HEK293T (cell line): Measurements from ENCODE around the gene LRRC28.

Experiments
- BHLHE40 ChIP-seq: fragments of 450-650 bp; IDR thresholded peaks from 2 replicates; pipeline ENCODE4 v1.6.1; 2016; ENCODE audit warnings: mild to moderate bottlenecking, moderate library complexity, borderline replicate concordance
- ELF4 ChIP-seq: fragments of 450-650 bp; IDR thresholded peaks from 2 replicates; pipeline ENCODE4 v1.6.1; 2017; ENCODE audit warnings: antibody characterized with exemption
- FOXK2 ChIP-seq: fragments of 450-650 bp; IDR thresholded peaks from 2 replicates; pipeline ENCODE4 v1.6.1; 2016; ENCODE audit warnings: mild to moderate bottlenecking
- L3MBTL2 ChIP-seq: fragments of 450-650 bp; conservative IDR thresholded peaks from 2 replicates; pipeline ENCODE4 v1.6.1; 2016; ENCODE audit warnings: mild to moderate bottlenecking
- NFRKB ChIP-seq: fragments of 450-650 bp; IDR thresholded peaks from 2 replicates; pipeline ENCODE4 v1.6.1; 2016; ENCODE audit warnings: mild to moderate bottlenecking, moderate library complexity
- PKNOX1 ChIP-seq: fragments of 450-650 bp; IDR thresholded peaks from 2 replicates; pipeline ENCODE4 v1.6.1; 2016
- SP1 ChIP-seq: fragments of 450-650 bp; IDR thresholded peaks from 2 replicates; pipeline ENCODE4 v1.6.1; 2017
- SUZ12 ChIP-seq: fragments of 450-650 bp; IDR thresholded peaks from 2 replicates; pipeline ENCODE4 v1.6.1; 2016; ENCODE audit warnings: mild to moderate bottlenecking
- TARDBP ChIP-seq: fragments of 450-650 bp; IDR thresholded peaks from 2 replicates; pipeline ENCODE4 v1.6.1; 2016

- TF ChIP-seq SP1 = no peak
- TF ChIP-seq TARDBP = no peak
- TF ChIP-seq ELF4 = no peak
- TF ChIP-seq SUZ12 = no peak
- TF ChIP-seq FOXK2 = no peak
- no peak for TF ChIP-seq PKNOX1
- no peak for TF ChIP-seq NFRKB
- no peak for TF ChIP-seq L3MBTL2
- TF ChIP-seq BHLHE40 = no peak
Observed at GRCh38 chr15:99396375-99396774, 145.1 kb downstream of the LRRC28 start.
